HG02571 (cell line): ENCODE results near the gene CAMKMT.

Experiments
- ATAC-seq: cut with Tn5 transposase; IDR thresholded peaks from one replicate; pipeline ENCODE4 v1.9.1; 2021; ENCODE audit warnings: mild to moderate bottlenecking, moderate library complexity; ENCODE audit not compliant: unreplicated experiment

Gene CAMKMT

GRCh38 chr2:44789446-44789845 lies 427.7 kb downstream of the CAMKMT start:
- no peak for ATAC-seq

- no peak for ATAC-seq
Measured at GRCh38 chr2:44789971-44790721, 428.4 kb downstream of the CAMKMT start.

- no peak for ATAC-seq
Measured at GRCh38 chr2:44793322-44793870, 431.6 kb downstream of the CAMKMT start.

GRCh38 chr2:44796771-44797170 lies 435.0 kb downstream of the CAMKMT start:
- ATAC-seq = no peak

- no peak for ATAC-seq
Measured at GRCh38 chr2:44798139-44798659, 436.5 kb downstream of the CAMKMT start.

GRCh38 chr2:44799105-44799504 lies 437.4 kb downstream of the CAMKMT start:
- ATAC-seq = no peak

- ATAC-seq = no peak
Measured at GRCh38 chr2:44799754-44800153, 438.0 kb downstream of the CAMKMT start.

- no peak for ATAC-seq
Measured at GRCh38 chr2:44801289-44801840, 439.6 kb downstream of the CAMKMT start.

GRCh38 chr2:44801841-44802776 lies 440.4 kb downstream of the CAMKMT start:
- no peak for ATAC-seq

GRCh38 chr2:44802777-44803424 lies 441.2 kb downstream of the CAMKMT start:
- ATAC-seq = no peak

- no peak for ATAC-seq
Measured at GRCh38 chr2:44804406-44805265, 442.9 kb downstream of the CAMKMT start.

- no peak for ATAC-seq
Measured at GRCh38 chr2:44805401-44806235, 443.9 kb downstream of the CAMKMT start.

GRCh38 chr2:44807201-44808025 lies 445.7 kb downstream of the CAMKMT start:
- no peak for ATAC-seq

- no peak for ATAC-seq
Measured at GRCh38 chr2:44810892-44811530, 449.3 kb downstream of the CAMKMT start.

GRCh38 chr2:44813165-44813564 lies 451.4 kb downstream of the CAMKMT start:
- ATAC-seq = no peak

- no peak for ATAC-seq
Measured at GRCh38 chr2:44813658-44814057, 451.9 kb downstream of the CAMKMT start.

- ATAC-seq = no peak
Measured at GRCh38 chr2:44817256-44817655, 455.5 kb downstream of the CAMKMT start.
